SIG-M5 treated with dmso at 0.1 percent for 504 hours (cell line): ENCODE data around the gene BEX3.

ENCODE experiments used
- DNase-seq: peaks from one replicate; lab custom pipeline; 2025; ENCODE audit not compliant: unreplicated experiment; lab: John Stamatoyannopoulos, UW

BEX3 gene

DNA sequence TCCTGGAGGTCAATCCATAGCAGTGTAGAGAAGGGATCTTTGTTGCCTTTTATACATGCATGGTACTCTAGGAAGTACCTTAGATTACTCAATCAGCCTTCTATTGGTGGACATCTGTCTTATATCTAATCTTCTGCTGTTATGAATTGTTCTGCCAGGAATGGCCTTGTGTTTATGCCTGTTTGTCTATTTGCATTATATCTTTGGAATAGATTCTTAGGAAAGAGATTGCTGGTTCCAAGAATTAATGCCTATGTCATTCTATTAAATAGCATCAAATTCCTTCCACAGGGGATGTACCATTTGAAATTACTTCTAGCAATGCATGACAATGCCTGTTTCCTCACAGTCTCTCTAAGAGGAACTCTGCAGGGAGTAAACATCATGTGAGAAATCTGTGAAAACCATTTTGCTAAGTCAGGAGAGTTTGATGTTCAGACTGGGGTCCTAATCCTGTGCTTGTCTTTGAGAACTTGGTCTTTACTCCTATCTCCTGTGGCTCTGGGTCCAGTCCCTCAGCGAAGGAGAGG, 42.5 kb downstream of the BEX3 start:
- no peak for DNase-seq

DNA sequence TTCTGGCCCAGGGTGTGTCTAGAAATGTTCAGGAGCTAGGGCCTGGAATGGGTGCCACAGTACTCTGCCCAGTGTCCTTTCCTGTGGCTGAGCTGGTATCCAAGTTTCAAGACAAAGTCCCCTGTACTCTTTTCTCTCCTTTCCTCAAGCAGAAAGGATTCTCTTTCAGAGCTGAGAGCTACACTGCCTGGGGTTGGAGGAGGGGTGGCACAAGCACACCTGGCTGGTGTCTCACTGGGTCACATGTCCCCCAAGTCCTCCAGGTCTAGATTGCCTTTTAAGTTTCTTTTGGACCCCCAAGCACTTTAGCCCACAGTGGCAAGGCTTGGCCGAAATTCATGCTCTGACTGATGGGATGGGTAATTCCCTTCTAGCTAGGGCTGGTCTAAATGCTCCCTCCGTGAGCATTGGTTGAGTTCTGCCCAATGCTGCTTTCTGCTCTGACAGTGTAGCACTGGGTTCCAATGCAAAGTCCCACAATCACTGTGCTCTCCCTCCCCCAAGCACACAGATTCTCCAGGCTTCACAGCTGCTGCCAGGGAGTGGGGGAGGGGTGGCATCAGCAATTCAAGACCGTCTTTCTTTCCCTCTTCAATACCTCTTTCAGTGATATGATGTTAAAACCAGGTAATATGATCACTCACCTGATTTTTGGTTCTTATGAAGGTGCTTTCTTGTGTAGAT, 47.8 kb downstream of the BEX3 start:
- no peak for DNase-seq
